ENCODE data around the gene GSTM5. TPM values are rescaled to one million over a fixed set of nuclear protein-coding genes. Genes with fewer than 3 reads are reported as not detected.
"Not testable (repeated sequence)": the region's sequence is repeated elsewhere in the genome, so short reads cannot be mapped to it uniquely, and the experiment has no call there.

The GSTM5 gene
- total and polyA plus RNA-seq, 2 experiments from 2014 or later: 0.21 TPM; not detected in 1

DNA sequence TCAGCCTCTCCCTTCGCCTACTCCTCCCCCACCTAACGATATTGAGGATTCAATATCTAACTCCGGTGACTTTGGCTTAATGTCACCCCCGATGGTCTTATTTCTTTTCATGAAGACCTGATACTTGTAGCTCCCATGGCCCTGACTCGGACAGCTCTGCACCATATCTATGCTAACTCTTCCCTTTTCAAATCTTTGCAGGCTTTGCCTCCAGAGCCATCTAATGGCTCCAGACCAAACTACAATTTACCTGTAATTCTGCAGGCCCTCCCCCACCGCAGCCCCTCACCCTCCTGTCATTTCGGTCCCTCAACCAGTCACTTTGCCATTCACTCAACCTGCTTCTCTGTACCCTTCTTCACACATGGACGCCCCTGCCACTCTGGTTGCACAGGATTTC, 7.9 kb upstream of the GSTM5 start:
- no peak overlapping the region for H3K27ac ChIP-seq
- no peak for DNase-seq (ENCODE audit: low read depth in 1 of 2, low spot score in 1 of 2)
- H3K36me3 ChIP-seq: no peaks in the 10 kb centered on the region
- no peaks in the 10 kb centered on the region for H3K9me3 ChIP-seq (ENCODE audit: low read depth)
- TF ChIP-seq, protein P1, sequence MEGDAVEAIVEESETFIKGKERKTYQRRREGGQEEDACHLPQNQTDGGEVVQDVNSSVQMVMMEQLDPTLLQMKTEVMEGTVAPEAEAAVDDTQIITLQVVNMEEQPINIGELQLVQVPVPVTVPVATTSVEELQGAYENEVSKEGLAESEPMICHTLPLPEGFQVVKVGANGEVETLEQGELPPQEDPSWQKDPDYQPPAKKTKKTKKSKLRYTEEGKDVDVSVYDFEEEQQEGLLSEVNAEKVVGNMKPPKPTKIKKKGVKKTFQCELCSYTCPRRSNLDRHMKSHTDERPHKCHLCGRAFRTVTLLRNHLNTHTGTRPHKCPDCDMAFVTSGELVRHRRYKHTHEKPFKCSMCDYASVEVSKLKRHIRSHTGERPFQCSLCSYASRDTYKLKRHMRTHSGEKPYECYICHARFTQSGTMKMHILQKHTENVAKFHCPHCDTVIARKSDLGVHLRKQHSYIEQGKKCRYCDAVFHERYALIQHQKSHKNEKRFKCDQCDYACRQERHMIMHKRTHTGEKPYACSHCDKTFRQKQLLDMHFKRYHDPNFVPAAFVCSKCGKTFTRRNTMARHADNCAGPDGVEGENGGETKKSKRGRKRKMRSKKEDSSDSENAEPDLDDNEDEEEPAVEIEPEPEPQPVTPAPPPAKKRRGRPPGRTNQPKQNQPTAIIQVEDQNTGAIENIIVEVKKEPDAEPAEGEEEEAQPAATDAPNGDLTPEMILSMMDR (IDR thresholded peaks at IDR 0.05; ENCODE audit: low read depth, low read length): no peak
- no peaks in the 10 kb centered on the region for H3K27me3 ChIP-seq
- H3K4me3 ChIP-seq: no peak overlapping the region
- no peaks in the 10 kb centered on the region for H3K4me1 ChIP-seq (ENCODE audit: low read depth)

DNA sequence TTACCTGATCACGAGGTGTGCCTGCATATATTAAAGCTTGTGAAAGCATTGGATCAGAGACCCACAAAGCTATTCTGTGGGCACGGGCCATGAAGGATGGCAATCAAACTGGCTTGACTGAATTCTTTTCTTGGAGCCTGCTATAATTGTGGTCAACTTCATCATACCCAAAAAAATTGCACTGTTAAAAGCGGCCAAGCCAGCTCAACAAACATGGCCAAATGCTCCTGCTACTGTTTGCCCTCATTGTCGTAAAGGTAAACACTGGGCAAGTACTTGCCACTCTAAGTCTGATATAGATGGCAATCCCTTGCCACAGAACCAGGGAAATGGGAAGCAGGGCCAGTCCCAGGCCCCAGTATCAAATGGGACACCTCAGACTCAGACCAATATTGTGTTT, 6.6 kb upstream of the GSTM5 start:
- Histone ChIP-seq H3K36me3 (no peaks in the 10 kb centered on the region), H3K27ac (no peak overlapping the region), H3K27me3 (no peaks in the 10 kb centered on the region), H3K4me3 (no peak overlapping the region), H3K4me1 (ENCODE audit: low read depth) (no peaks in the 10 kb centered on the region), H3K9me3 (ENCODE audit: low read depth) (no peaks in the 10 kb centered on the region)
- TF ChIP-seq, protein P1 (IDR thresholded peaks at IDR 0.05; ENCODE audit: low read depth, low read length): no peak
- no peak for DNase-seq (ENCODE audit: low read depth in 1 of 2, low spot score in 1 of 2)

DNA sequence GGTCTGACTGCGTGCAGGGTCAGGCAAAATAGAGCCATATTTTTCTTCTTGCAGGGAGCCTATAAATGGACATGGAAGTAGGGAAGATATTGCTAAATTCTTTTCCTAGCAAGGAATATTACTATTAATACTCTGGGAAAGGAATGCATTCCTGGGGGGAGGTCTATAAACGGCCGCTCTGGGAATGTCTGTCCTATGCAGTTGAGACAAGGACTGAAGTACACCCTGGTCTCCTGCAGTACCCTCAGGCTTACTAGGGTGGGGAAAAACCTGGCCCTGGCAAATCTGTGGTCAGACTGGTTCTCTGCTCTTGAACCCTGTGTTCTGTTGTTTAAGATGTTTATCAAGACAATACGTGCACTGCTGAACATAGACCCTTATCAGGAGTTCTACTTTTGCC, 3.1 kb upstream of the GSTM5 start:
- not testable (repeated sequence) for H3K4me1 ChIP-seq (ENCODE audit: low read depth); H3K27ac ChIP-seq; H3K4me3 ChIP-seq; H3K36me3 ChIP-seq; H3K9me3 ChIP-seq (ENCODE audit: low read depth); DNase-seq (ENCODE audit: low read depth in 1 of 2, low spot score in 1 of 2); H3K27me3 ChIP-seq

DNA sequence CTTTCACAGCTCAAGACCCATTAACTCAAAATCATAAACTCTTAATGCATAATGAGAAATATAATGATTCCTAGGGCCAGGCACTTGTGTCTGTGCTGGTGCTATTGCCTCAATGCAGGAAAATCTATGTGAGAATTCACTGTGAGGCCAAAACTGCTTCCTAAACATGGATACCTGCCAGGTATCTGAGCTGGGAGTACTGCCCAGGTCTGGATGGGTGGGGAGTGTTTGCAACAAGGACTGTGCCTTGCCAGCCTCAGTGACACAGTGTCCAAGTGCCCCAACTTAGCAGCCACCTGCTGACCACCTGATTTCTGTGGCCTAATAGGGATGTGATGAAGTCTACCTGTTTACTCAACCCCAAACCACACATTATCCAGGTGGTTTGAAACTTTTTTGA, 2.2 kb upstream of the GSTM5 start:
- not testable (repeated sequence) for H3K4me1 ChIP-seq (ENCODE audit: low read depth); H3K4me3 ChIP-seq; H3K27ac ChIP-seq; DNase-seq (ENCODE audit: low read depth in 1 of 2, low spot score in 1 of 2); H3K27me3 ChIP-seq; H3K36me3 ChIP-seq; H3K9me3 ChIP-seq (ENCODE audit: low read depth)

DNA sequence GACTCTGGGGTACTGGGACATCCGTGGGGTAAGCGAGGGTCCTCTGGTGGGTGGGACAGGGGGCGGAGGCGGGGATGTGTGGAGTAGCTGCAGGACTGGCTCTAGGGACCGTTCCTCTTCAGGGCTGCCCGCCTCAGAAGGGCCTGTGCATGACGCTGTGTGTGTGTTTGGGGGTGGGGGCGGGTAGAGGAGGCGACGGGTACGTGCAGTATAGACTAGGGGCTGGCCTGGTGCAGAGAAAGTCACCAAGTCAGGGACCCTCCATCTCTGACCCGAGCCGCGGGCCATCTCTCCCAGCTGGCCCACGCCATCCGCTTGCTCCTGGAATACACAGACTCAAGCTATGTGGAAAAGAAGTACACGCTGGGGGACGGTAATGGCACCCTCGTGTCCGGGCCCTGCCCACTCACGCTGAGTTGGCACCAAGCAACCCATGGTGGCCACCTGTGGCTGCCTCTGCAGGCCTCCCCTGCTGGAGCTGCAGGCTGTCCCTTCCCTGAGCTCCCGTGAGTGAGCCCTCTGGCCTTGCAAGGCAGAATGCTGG, 342 bp downstream of the GSTM5 start:
- no peaks in the 10 kb centered on the region for H3K9me3 ChIP-seq (ENCODE audit: low read depth)
- DNase-seq (ENCODE audit: low read depth in 1 of 2, low spot score in 1 of 2): no peak
- no peak overlapping the region for H3K27ac ChIP-seq
- TF ChIP-seq, protein P1 (IDR thresholded peaks at IDR 0.05; ENCODE audit: low read depth, low read length): no peak
- H3K36me3 ChIP-seq: no peaks in the 10 kb centered on the region
- no peak overlapping the region for H3K4me3 ChIP-seq
- no peaks in the 10 kb centered on the region for H3K4me1 ChIP-seq (ENCODE audit: low read depth)
- no peaks in the 10 kb centered on the region for H3K27me3 ChIP-seq

DNA sequence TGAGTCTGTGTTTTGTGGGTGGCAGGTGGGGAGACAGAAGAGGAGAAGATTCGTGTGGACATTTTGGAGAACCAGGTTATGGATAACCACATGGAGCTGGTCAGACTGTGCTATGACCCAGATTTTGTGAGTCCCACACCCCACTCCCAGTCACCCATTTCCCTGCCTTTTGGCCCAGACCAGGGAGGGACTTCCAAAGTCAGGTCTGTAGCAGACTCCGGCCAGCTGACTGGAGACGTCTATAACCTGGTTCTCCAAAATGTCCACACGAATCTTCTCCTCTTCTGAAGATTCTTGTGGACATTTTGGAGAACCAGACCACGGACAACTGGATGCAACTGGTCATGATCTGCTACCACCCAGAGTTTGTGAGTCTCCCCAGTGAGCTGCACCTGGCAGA, 1.6 kb downstream of the GSTM5 start:
- Histone ChIP-seq H3K27me3 (no peaks in the 10 kb centered on the region), H3K27ac (no peak overlapping the region), H3K4me1 (ENCODE audit: low read depth) (no peaks in the 10 kb centered on the region), H3K36me3 (no peaks in the 10 kb centered on the region), H3K9me3 (ENCODE audit: low read depth) (no peaks in the 10 kb centered on the region), H3K4me3 (no peak overlapping the region)
- DNase-seq (ENCODE audit: low read depth in 1 of 2, low spot score in 1 of 2): no peak
- TF ChIP-seq, protein P1 (IDR thresholded peaks at IDR 0.05; ENCODE audit: low read depth, low read length): no peak

All from cardiac muscle cell (in vitro differentiated cells and primary cell).